ENCODE measurements around the gene SAMD4B. TPM values are rescaled to one million over a fixed set of nuclear protein-coding genes. Genes with fewer than 3 reads are reported as not detected.
A peak's percentile ranks its signal among the peaks of the same experiment; 100 is the strongest.

SAMD4B gene
- total and polyA plus RNA-seq, 4 donors = 25.8 to 145 (median 97.7) TPM

- DNase-seq (ENCODE audit: low read depth in 4 of 6, low spot score in 6 of 6) = no peak
- H3K27me3 ChIP-seq (ENCODE audit: control insufficient read depth, insufficient read depth, low read length) = no peaks in the 10 kb centered on the region
- H3K9me3 ChIP-seq (ENCODE audit: control insufficient read depth, insufficient read depth, low read length) = no peaks in the 10 kb centered on the region
- no peak overlapping the region for H3K4me3 ChIP-seq (ENCODE audit: low read depth, low read length)
- peaks cover 84% of the 10 kb centered on the region for H3K36me3 ChIP-seq (ENCODE audit: control insufficient read depth, insufficient read depth, low read length)
- H3K27ac ChIP-seq (ENCODE audit: low read depth, low read length) = no peak overlapping the region
- H3K4me1 ChIP-seq (ENCODE audit: control insufficient read depth, insufficient read depth, low read length) = peaks cover 12% of the 10 kb centered on the region
- 86% methylated on average over 18 of the region's 20 CpGs for WGBS (ENCODE audit: insufficient coverage)
These were observed 43.6 kb downstream of the SAMD4B start for GRCh38 chr19:39385629-39386411.

- H3K9me3 ChIP-seq (ENCODE audit: control insufficient read depth, insufficient read depth, low read length) = no peaks in the 10 kb centered on the region
- DNase-seq (ENCODE audit: low read depth in 4 of 6, low spot score in 6 of 6) = no peak
- no peak overlapping the region for H3K4me3 ChIP-seq (ENCODE audit: low read depth, low read length)
- H3K4me1 ChIP-seq (ENCODE audit: control insufficient read depth, insufficient read depth, low read length) = peaks cover 12% of the 10 kb centered on the region
- H3K36me3 ChIP-seq (ENCODE audit: control insufficient read depth, insufficient read depth, low read length) = peaks cover 76% of the 10 kb centered on the region
- H3K27me3 ChIP-seq (ENCODE audit: control insufficient read depth, insufficient read depth, low read length) = no peaks in the 10 kb centered on the region
- no peak overlapping the region for H3K27ac ChIP-seq (ENCODE audit: low read depth, low read length)
- WGBS (ENCODE audit: insufficient coverage) = no CpG with 5 or more reads among the region's 7 CpGs
These were observed 44.3 kb downstream of the SAMD4B start for GRCh38 chr19:39386557-39386956.

- DNase-seq (ENCODE audit: low read depth in 4 of 6, low spot score in 6 of 6) = no peak
- Histone ChIP-seq H3K4me3 (ENCODE audit: low read depth, low read length) (no peak overlapping the region), H3K4me1 (ENCODE audit: control insufficient read depth, insufficient read depth, low read length) (peaks cover 19% of the 10 kb centered on the region), H3K27me3 (ENCODE audit: control insufficient read depth, insufficient read depth, low read length) (no peaks in the 10 kb centered on the region), H3K9me3 (ENCODE audit: control insufficient read depth, insufficient read depth, low read length) (no peaks in the 10 kb centered on the region), H3K36me3 (ENCODE audit: control insufficient read depth, insufficient read depth, low read length) (peaks cover 65% of the 10 kb centered on the region), H3K27ac (ENCODE audit: low read depth, low read length) (no peak overlapping the region)
- WGBS (ENCODE audit: insufficient coverage) = 100% methylated on average over 1 of the region's 5 CpGs
These were observed 46.4 kb downstream of the SAMD4B start for GRCh38 chr19:39388657-39389056.

- Histone ChIP-seq H3K4me3 (ENCODE audit: low read depth, low read length) (peak overlapping the region; percentile 93), H3K4me1 (ENCODE audit: control insufficient read depth, insufficient read depth, low read length) (peaks cover 19% of the 10 kb centered on the region), H3K27me3 (ENCODE audit: control insufficient read depth, insufficient read depth, low read length) (no peaks in the 10 kb centered on the region), H3K36me3 (ENCODE audit: control insufficient read depth, insufficient read depth, low read length) (peaks cover 64% of the 10 kb centered on the region), H3K27ac (ENCODE audit: low read depth, low read length) (peak overlapping the region; percentile 99), H3K9me3 (ENCODE audit: control insufficient read depth, insufficient read depth, low read length) (no peaks in the 10 kb centered on the region)
- DNase-seq (ENCODE audit: low read depth in 4 of 6, low spot score in 6 of 6) = no peak
- 80% methylated on average over 8 of the region's 13 CpGs for WGBS (ENCODE audit: insufficient coverage)
These were observed 47.6 kb downstream of the SAMD4B start for GRCh38 chr19:39389631-39390414.

GRCh38 chr19:39390451-39390750 is 48.2 kb downstream of the SAMD4B start:
- H3K27me3 ChIP-seq (ENCODE audit: control insufficient read depth, insufficient read depth, low read length) = no peaks in the 10 kb centered on the region
- WGBS (ENCODE audit: insufficient coverage) = 0% methylated on average over 10 of the region's 10 CpGs
- H3K9me3 ChIP-seq (ENCODE audit: control insufficient read depth, insufficient read depth, low read length) = no peaks in the 10 kb centered on the region
- no peak for DNase-seq (ENCODE audit: low read depth in 4 of 6, low spot score in 6 of 6)
- peak overlapping the region; percentile 99 for H3K27ac ChIP-seq (ENCODE audit: low read depth, low read length)
- H3K4me1 ChIP-seq (ENCODE audit: control insufficient read depth, insufficient read depth, low read length) = peaks cover 19% of the 10 kb centered on the region
- H3K36me3 ChIP-seq (ENCODE audit: control insufficient read depth, insufficient read depth, low read length) = peaks cover 64% of the 10 kb centered on the region
- H3K4me3 ChIP-seq (ENCODE audit: low read depth, low read length) = peak overlapping the region; percentile 93

GRCh38 chr19:39390751-39391437 is 48.7 kb downstream of the SAMD4B start, which contains the start of the genes MED29 and PAF1:
MED29 (plus strand) TSS chr19:39391378; CDS start chr19:39391423, 45 bp downstream.
PAF1 (minus strand) TSS chr19:39391106; CDS start chr19:39390864, 242 bp downstream.
- peaks cover 63% of the 10 kb centered on the region for H3K36me3 ChIP-seq (ENCODE audit: control insufficient read depth, insufficient read depth, low read length)

GRCh38 chr19:39397360-39398296 is 55.4 kb downstream of the SAMD4B start:
- 44% methylated on average over 13 of the region's 17 CpGs for WGBS (ENCODE audit: insufficient coverage)
- peak in 2 of 6 donors; percentile 72 to 85 for DNase-seq (ENCODE audit: low read depth in 4 of 6, low spot score in 6 of 6)
- peak overlapping the region; percentile 62 for H3K27ac ChIP-seq (ENCODE audit: low read depth, low read length)
- H3K9me3 ChIP-seq (ENCODE audit: control insufficient read depth, insufficient read depth, low read length) = no peaks in the 10 kb centered on the region
- no peak overlapping the region for H3K4me3 ChIP-seq (ENCODE audit: low read depth, low read length)
- H3K36me3 ChIP-seq (ENCODE audit: control insufficient read depth, insufficient read depth, low read length) = peaks cover 61% of the 10 kb centered on the region
- peaks cover 23% of the 10 kb centered on the region for H3K4me1 ChIP-seq (ENCODE audit: control insufficient read depth, insufficient read depth, low read length)
- no peaks in the 10 kb centered on the region for H3K27me3 ChIP-seq (ENCODE audit: control insufficient read depth, insufficient read depth, low read length)

More at GRCh38 chr19:39390751-39391437, 48.7 kb downstream of the SAMD4B start, which contains the start of the genes MED29 and PAF1:
- peak; percentile 98 to 100 (median 100) for DNase-seq (ENCODE audit: low read depth in 4 of 6, low spot score in 6 of 6)
- Histone ChIP-seq H3K27ac (ENCODE audit: low read depth, low read length) (peak within 1 kb of the TSS; percentile 99), H3K9me3 (ENCODE audit: control insufficient read depth, insufficient read depth, low read length) (no peaks in the 10 kb centered on the region), H3K4me1 (ENCODE audit: control insufficient read depth, insufficient read depth, low read length) (peaks cover 19% of the 10 kb centered on the region), H3K4me3 (ENCODE audit: low read depth, low read length) (peak within 1 kb of the TSS; percentile 93), H3K27me3 (ENCODE audit: control insufficient read depth, insufficient read depth, low read length) (no peaks in the 10 kb centered on the region)
- 0% methylated on average over 60 of the region's 60 CpGs for WGBS (ENCODE audit: insufficient coverage)

- WGBS (ENCODE audit: insufficient coverage) = 93% methylated on average over 11 of the region's 11 CpGs
- Histone ChIP-seq H3K27me3 (ENCODE audit: control insufficient read depth, insufficient read depth, low read length) (peaks cover 1% of the 10 kb centered on the region), H3K4me1 (ENCODE audit: control insufficient read depth, insufficient read depth, low read length) (peaks cover 31% of the 10 kb centered on the region), H3K4me3 (ENCODE audit: low read depth, low read length) (no peak overlapping the region), H3K36me3 (ENCODE audit: control insufficient read depth, insufficient read depth, low read length) (peaks cover 58% of the 10 kb centered on the region), H3K27ac (ENCODE audit: low read depth, low read length) (no peak overlapping the region), H3K9me3 (ENCODE audit: control insufficient read depth, insufficient read depth, low read length) (no peaks in the 10 kb centered on the region)
- no peak for DNase-seq (ENCODE audit: low read depth in 4 of 6, low spot score in 6 of 6)
These were observed 56.2 kb downstream of the SAMD4B start for GRCh38 chr19:39398297-39398864.

All from spinal cord (tissue), 10 donors.